Upper lobe of left lung (tissue), 4 donors: ENCODE measurements around the gene CIAO2A.

ENCODE experiments used
- POLR2A ChIP-seq, 4 donors: fragments of 450-650 bp; IDR thresholded peaks; one replicate each; pipeline ENCODE4 v1.5.1; 2016 to 2017; ENCODE audit warnings: antibody characterized with exemption in 4 of 4, mild to moderate bottlenecking in 2 of 4
- TF ChIP-seq, protein P1 (sequence below), 6 experiments: fragments of 450-650 bp in 4 of 6; fragments of 200-600 bp in 2 of 6; sonication (generic) in 2 of 6; IDR thresholded peaks; one replicate each; pipeline ENCODE4 v1.5.1; 2016 to 2019; ENCODE audit warnings: antibody characterized with exemption in 6 of 6

- no peak for TF ChIP-seq POLR2A (IDR thresholded peaks at IDR 0.05)
- TF ChIP-seq, protein P1, sequence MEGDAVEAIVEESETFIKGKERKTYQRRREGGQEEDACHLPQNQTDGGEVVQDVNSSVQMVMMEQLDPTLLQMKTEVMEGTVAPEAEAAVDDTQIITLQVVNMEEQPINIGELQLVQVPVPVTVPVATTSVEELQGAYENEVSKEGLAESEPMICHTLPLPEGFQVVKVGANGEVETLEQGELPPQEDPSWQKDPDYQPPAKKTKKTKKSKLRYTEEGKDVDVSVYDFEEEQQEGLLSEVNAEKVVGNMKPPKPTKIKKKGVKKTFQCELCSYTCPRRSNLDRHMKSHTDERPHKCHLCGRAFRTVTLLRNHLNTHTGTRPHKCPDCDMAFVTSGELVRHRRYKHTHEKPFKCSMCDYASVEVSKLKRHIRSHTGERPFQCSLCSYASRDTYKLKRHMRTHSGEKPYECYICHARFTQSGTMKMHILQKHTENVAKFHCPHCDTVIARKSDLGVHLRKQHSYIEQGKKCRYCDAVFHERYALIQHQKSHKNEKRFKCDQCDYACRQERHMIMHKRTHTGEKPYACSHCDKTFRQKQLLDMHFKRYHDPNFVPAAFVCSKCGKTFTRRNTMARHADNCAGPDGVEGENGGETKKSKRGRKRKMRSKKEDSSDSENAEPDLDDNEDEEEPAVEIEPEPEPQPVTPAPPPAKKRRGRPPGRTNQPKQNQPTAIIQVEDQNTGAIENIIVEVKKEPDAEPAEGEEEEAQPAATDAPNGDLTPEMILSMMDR (IDR thresholded peaks at IDR 0.05): no peak
These were observed 37.9 kb upstream of the CIAO2A start for GRCh38 chr15:64131547-64131946.
